NCI-H187 (cell line): ENCODE measurements around the gene IKZF4.
"Not testable (repeated sequence)": the region's sequence is repeated elsewhere in the genome, so short reads cannot be mapped to it uniquely, and the experiment has no call there.

ENCODE experiments used
- DNase-seq, 2 experiments: peaks; one replicate each; lab custom pipeline; 2025; lab: John Stamatoyannopoulos, UW

Gene IKZF4

DNA sequence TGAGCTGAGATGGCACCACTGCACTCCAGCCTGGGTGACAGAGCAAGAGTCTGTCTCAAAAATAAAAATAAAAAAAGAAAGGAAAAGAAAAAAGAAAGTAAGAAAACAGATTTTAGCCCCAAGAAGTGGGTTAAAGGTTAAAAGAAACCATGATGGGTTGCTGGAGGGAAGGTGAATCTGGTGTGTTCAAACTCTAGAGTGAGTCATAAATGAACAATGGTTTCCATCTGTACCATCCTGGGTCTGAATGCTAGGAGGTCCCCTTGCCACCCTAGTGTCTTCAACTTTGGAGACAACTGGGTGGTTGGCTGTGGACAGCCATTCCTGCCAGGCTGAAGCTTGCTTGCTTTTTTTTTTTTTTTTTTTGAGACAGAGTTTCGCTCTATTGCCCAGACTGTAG lies 19.3 kb downstream of the IKZF4 start:
- DNase-seq, result no peak

DNA sequence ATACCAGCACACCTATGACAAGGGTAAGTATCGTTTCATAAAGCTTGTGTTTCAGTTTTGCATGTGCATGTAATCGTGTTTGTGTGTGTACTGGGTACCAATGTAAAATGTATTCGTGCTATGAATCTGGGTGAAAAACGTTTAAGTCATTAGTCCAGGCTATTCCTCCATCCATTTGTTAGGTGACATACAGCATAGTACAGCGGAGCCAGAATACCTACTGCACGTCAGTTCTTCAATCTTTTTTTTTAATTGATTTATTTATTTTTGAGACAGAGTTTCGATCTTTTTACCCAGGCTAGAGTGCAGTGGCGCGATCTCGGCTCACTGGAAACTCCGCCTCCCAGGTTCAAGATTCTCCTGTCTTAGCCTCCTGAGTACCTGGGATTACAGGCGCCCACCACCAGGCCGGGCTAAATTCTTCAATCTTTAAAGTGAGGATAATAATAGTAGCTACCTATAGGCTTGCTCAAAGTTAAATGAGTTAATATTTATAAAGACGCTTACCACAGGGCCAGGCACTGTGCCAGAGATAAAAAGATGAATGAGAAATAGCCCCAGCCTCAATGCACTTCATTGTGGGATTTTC lies 20.2 kb downstream of the IKZF4 start:
- DNase-seq, result no peak

DNA sequence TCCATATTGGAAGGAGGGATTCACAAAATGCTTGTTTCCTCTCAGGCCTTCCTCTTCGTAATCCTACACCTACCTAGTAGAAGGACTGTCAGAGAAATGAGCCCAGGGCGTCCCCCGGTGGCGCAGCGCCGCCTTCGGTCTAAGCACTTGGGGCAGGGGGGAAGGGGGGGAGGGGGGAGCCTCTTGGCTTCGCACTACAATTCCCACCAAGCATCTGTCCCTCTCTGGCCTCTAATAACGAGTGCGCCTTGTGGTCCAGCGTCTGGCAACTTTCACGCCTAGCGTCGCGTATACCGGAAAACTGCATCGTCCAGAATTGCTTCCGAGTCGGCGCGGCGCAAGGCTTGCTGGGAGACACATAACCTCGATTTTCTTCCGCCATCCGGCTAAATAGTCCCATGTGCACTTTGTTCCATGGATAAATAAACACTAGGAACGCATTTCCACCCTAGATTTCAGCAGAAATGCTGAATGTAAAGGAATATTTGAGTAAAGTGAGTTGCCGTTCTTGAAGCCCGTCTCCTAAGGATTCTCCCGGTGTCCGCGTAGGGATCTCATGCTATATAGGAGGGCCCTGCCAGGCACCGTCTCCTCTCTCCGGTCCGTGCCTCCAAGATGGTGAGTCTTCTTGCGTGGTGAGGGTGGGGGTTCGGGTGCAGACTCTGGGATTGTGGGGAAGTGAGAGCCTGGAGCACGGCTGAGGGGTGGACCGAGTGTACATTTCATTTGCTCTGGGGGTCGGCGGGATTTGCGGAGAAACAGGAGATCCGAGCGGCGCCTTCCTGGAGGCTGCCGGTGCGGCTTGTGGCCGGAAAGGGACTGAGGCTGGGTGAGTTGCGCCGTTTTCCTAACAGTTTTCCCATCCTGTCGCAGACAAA lies 20.9 kb downstream of the IKZF4 start, which contains the start of gene RPS26:
TSS of gene RPS26 (plus strand) at position 367 of the 878 bp plus-strand sequence. CDS start at position 616, 249 bp downstream.
- DNase-seq, result peak; percentile 96 to 98

DNA sequence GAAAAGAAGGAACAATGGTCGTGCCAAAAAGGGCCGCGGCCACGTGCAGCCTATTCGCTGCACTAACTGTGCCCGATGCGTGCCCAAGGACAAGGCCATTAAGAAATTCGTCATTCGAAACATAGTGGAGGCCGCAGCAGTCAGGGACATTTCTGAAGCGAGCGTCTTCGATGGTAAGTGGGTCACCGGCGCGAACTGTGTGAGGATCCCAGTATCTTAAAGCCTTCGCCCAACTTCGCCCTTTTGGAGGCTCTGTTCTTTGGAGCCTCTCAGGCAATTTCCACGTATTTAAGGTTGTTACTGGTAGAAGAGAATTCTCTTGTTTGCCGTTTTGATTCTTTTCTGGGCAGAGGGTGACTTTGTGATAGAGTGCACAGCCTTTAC lies 21.6 kb downstream of the IKZF4 start:
- not testable (repeated sequence) for DNase-seq

DNA sequence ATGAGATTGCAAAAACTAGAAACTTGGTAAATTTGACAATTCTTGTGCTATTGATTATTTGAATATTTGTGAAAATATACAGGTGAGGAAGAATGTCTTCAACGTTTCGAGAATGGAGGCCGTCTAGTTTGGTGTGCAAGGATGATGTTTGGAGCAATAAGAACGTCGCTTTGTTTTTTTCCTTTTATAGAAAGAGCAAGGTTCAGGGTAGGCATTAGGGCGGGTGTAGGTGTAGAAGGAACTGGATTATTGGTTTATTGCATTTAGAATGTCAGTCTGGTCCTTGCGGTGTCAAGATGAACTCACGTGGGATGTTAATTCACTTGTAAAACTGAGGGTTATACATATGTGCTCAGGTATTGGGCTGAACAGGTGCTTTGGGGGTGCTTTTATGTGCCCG lies 22.0 kb downstream of the IKZF4 start:
- DNase-seq, result no peak

DNA sequence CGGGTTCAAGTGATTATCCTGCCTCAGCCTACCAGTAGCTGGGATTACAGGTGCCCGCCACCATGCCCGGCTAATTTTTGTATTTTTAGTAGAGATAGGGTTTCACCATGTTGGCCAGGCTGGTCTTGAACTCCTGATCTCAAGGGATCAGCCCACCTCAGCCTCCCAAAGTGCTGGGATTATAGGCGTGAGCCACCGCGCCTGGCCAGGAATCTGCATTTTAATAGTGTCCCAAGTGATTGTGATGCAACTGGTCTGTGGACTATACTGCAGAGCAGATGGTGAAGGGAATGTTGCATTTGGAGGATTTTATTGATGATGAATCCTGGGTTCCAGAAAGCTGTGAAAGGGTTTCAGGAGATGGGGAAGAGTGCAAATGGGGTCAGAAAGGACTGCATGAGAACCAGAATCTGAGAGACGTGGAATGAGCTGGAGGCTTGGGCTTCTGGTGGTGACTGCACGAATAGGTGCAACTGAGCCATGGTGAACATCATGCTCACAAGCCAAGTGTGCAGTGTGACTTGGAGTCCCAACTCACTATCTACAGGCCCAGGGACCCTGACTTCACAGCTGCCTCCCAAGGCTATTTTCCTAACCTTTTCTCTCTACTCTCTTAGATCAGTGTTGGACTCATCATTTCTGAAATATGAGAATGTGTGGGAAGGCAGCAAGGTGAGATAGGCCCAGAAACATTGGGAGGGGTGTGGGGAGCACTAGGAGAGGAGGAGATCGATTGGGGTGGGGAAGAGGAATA lies 25.4 kb downstream of the IKZF4 start:
- DNase-seq, result no peak

DNA sequence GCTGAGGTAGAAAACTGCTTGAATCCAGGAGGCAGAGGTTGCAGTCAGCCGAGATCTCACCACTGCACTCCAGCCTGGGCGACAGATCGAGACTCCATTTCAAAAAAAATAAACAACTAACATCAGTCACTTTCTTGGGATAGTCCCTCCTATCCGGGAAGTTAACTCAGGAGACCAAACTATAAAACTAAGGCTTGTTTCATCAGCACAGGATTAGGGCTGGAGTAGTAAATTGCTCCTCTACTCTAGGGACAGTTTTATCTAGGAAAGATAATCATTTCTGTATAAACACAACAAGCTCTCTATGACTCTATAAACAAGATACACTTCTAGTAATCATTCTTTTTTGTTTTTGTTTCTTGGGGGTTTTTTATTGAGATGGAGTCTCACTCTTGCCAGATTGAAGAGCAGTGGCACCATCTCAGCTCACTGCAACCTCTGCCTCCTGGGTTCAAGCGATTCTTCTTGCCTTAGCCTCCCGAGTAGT lies 32.6 kb downstream of the IKZF4 start:
- no peak for DNase-seq

DNA sequence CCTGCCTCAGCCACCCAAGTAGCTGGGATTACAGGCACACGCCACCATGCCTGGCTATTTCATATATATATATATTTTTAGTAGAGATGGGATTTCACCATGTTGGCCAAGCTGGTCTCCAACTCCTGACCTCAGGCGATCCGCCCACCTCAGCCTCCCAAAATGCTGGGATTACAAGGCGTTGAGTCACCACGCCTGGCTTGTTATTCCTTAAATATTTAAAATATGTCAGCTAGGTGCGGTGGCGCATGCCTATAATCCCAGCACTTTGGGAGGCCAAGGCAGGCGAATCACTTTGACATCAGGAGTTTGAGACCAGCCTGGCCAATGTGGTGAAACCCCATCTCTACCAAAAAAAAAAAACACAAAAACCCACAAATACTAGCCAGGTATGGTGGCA lies 39.1 kb downstream of the IKZF4 start:
- DNase-seq, result not testable (repeated sequence)

DNA sequence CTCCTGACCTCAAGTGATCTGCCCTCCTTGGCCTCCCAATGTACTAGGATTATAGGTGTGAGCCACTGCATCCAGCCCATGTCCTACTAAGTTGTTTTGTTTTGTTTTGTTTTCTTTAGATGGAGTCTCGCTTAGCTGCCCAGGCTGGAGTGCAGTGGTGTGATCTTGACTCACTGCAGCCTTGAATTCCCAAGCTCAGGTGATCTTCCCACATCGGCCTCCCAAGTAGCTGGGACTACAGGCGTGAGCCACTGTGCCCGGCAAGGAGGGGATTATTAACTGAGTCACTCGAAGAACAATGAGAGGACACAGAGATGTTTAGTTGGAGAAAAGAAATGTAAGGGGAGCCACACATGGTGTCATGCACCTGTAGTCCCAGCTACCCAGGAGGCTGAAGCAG lies 41.1 kb downstream of the IKZF4 start:
- DNase-seq, result no peak

DNA sequence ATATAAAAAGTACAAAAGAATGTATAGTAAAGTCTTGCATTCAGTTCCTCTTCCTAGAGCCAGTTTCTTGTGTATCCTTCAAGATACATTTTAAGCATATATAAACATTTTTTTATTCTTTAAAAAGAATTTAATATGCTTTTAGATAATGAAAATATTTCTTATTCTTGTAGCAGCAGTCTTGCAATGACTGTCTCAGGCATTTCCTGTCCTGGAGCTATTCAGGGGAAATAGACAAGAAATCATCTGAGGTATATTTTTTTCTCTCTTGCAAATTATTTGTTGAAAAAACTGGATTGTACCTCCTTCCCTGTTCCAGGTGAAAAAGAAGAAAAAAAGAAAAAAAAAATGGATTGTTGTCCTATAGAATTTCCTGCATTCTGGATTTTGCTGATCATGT lies 42.2 kb downstream of the IKZF4 start:
- no peak for DNase-seq

DNA sequence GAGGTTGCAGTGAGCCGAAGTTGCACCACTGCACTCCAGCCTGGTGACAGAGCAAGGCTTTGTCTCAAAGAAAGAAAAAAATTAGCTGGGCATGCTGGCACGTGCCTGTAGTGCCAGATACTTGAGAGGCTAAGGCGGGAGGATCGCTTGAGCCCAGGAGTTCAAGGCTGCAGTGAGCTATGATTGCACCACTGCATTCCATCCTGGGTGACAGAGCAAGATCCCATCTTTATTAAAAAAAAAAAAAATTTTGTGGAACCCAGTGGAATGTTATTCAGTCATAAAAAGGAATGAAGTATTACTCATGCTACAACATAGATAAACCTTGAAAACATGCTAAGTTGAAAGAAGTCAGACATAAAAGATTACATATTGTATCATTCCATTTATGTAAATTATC lies 50.8 kb downstream of the IKZF4 start:
- no peak for DNase-seq

DNA sequence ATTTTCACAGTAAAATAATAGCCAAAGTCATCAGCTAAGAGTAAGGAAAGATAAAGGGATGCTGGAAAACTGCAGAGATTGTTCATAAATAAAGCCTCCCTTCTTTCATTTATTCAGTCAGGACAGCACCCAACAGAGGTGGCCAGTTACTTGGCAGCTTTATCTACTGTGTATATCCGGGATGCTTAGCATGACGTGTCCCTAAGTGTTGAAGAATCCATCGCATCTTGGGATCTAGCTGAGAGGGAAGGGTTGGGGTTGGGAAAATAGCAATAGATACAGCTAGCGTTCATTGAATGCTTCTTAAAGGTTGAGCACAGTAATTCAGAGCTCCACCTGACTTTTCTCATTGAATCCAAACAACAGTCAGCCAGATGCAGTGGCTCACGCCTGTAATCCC lies 53.6 kb downstream of the IKZF4 start:
- no peak for DNase-seq

DNA sequence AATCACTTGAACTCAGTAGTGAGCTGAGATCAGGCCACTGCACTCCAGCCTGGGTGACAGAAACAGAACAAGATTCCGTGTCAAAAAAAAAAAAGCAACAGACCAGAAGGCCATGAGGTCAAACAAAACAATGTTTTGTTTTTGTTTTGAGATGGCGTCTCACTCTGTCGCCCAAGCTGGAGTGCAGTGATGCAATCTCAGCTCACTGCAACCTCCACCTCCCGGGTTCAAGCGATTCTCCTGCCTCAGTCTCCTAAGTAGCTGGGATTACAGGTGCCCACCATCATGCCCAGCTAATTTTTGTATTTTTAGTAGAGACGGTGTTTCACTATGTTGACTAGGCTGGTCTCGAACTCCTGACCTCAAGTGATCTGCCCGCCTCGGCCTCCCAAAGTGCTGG lies 57.1 kb downstream of the IKZF4 start:
- DNase-seq, result not testable (repeated sequence)

DNA sequence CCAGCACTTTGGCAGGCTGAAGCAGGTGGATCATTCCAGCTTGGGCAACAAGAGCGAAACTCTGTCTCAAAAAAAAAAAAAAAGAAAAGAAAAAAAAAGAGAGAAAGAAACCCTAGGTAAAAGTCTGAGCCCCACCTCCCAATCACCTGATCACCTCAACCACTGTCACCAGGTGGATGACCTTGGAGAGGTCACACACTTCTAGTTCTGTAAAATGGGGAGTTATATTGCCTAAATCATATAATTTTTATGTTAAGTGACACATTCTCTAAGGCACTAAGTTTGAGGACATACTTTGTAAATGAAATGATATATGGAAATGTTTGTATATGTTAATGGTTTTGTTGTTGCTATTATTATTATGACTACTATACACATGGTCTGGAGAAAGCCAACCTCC lies 57.6 kb downstream of the IKZF4 start:
- DNase-seq, result no peak

DNA sequence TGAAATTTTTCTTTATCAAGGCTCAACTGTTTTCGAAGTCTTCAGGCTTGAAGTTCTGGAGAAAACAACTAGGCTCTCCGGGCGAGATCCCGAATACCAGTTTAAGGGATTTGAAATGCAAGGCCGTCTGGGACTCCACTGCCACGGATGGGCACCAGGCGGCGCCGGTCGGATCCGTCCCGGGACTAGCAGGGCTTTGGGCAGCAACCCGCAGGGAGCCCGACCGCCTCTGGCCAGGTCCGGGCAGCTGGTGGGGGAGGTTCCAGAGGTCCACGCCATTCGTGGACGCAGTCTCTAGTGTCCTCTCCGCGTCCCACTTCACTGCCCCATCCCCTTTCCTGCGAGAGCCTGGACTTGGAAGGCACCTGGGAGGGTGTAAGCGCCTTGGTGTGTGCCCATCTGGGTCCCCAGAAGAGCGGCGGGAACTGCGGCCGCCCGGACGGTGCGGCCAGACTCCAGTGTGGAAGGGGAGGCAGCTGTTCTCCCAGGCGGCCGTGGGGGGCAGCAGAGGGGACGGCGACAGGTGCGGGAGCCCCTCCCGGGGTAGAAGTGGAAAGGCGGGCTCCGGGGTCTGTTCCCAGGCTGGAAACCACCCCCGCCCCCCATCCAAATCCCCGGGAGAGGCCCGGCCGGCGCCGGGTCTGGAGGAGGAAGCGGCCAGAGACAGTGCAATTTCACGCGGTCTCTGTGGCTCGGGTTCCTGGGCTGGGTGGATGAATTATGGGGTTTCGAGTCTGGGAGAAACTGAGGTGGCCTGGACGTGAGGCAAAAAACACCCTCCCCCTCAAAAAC lies 58.3 kb downstream of the IKZF4 start:
- DNase-seq, result peak; percentile 18 to 35

DNA sequence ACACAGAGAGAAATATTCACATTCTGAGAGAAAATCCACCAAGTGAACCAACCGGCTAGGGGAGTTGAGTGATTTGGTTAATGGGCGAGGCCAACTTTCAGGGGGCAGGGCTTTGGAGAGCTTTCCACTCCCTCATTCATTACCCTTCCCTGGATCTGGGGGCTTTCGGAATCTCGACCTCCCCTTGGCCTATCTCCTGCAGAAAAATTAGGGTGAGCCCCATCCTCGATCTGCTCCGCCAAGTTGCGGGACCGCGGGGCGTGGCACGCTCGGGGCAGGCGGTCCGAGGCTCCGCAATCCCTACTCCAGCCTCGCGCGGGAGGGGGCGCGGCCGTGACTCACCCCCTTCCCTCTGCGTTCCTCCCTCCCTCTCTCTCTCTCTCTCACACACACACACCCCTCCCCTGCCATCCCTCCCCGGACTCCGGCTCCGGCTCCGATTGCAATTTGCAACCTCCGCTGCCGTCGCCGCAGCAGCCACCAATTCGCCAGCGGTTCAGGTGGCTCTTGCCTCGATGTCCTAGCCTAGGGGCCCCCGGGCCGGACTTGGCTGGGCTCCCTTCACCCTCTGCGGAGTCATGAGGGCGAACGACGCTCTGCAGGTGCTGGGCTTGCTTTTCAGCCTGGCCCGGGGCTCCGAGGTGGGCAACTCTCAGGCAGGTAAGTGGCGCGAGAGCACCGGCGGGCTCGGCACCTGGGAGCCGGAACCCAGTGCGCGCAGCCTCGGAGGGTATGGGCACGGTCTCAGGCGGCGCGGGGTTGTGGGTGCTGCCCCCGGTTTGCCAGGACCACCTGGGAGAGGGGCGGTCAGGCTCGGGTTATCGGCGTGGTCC lies 59.1 kb downstream of the IKZF4 start, which contains the start of gene ERBB3:
TSS of gene ERBB3 (plus strand) at position 443 of the 833 bp plus-strand sequence. CDS start at position 579, 136 bp downstream.
- peak; percentile 43 to 54 for DNase-seq

DNA sequence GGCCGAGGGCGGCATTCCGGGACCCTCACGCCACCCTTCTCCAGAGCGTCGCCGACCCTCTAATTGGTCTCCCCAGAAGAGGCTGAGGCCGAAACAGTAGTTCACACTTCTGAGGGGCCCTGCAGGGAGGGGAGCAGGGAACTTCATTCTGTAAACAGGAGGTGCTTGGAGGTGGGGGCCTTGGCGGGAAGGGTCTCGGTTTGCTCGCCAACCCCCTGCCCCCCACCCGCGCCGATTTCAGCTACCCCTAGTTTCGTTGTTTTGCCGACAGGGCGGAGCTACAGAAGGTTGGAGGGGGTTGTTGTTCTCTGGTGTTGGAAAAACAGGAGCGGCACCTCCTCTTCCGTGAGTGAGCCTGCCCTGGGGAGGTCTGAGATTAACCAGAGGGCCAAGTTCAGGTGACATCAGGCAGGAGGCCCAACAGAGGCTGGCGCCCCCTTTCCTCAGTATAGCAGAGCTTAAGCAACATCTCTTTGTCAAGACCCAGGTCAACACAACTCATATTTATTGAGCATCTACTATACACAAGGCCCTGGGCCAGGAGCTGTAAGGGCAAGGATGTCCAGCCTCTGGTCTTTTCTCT lies 59.8 kb downstream of the IKZF4 start:
- DNase-seq, result no peak

DNA sequence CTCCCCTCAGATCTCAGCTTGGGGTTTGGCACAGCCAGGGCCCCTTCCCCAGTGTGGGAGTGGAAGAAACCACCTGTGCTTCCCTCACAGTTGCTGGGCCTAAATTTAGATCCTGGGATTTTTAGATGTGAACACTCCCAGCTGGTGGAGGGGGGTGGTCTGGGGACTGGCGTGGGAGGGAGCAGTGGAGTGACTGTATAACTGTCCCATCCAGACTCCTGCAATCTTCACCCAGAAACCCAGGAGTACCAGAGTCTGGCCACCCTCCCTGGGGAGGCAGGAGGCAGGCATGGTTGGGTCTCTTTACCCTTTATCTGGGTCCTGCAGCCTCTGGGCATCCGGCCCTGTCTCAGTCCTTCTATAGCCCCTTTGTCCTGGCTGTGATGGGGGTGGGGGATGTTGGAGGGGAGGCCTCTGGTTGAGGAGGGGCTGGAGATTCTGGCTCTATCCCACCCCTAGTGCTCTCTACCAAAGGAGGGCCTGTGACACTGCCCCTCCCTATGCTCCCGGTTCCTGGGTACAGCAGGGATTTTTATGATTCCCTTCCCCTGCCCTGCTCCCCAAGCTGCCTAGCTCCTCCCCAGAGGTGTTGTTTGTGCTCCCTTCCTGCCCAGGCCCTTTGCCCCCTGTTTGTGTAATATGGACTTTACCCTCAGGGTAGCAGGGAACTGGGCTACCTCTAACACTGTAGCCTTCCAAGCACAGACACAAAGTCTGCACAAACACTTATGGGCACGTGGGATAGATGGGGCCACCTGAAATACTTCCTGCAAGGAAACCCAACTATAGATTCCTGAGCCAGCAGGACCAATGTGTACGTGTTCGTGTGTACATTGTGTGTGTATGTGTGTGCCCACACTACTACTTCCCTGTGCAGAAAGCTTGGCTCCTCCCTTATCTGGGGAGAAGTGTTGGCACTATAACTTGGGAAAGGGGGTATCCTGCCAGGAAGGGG lies 60.8 kb downstream of the IKZF4 start:
- no peak for DNase-seq

DNA sequence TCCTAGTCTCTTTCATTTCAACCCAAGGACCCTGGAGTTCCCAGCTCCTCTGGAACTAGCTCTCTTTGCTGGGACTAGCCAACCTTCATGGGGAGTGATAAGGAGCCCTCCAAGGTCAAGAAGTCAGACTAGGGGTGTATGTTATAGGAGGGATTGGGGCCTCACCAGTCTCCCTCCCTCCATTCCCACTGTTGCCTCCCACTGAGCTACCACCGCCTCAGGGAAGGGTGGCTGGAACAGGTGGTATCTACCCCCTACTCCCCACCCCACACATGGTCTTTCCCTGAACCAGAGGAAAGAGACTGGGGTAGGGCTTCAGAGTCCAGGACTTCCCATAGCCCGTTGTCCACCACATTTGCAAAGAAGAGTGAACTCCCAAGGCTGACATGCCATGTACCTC lies 61.5 kb downstream of the IKZF4 start:
- no peak for DNase-seq
